ENCODE results near the gene CA5A.

GRCh38 chr16:87849419-87850008, 86.8 kb downstream of the CA5A start:
- TF ChIP-seq NFE2L2 (IDR thresholded peaks at IDR 0.05; ENCODE audit: low read depth, low read length) (no peak), POLR2A (IDR thresholded peaks at IDR 0.05; ENCODE audit: low read depth, low read length) (no peak), USF2 (IDR thresholded peaks at IDR 0.05; ENCODE audit: low read depth, low read length) (no peak)

Data from IMR-90 (cell line).